Chondrocyte (in vitro differentiated cells): Measurements from ENCODE around the gene MOXD1. TPM values are rescaled to one million over a fixed set of nuclear protein-coding genes. Genes with fewer than 3 reads are reported as not detected.
A peak's percentile ranks its signal among the peaks of the same experiment; 100 is the strongest.

Experiments
- DNase-seq: peaks from one replicate; pipeline ENCODE4 v3.0.0; 2021; ENCODE audit warnings: mixed read lengths, low spot score
- H3K27ac Mint-ChIP-seq: one replicate; pipeline ENCODE4 v1.8.0; 2021; ENCODE audit warnings: mild to moderate bottlenecking, moderate library complexity, mixed read lengths; ENCODE audit not compliant: unreplicated experiment
- H3K27me3 Mint-ChIP-seq: 2 replicates; pipeline ENCODE4 v1.8.0; 2021; ENCODE audit warnings: low read depth, mixed read lengths
- H3K36me3 Mint-ChIP-seq: 2 replicates; pipeline ENCODE4 v1.8.0; 2021; ENCODE audit warnings: low read depth, mixed read lengths
- H3K4me1 Mint-ChIP-seq: 2 replicates; pipeline ENCODE4 v1.8.0; 2021; ENCODE audit warnings: low read depth, mild to moderate bottlenecking, mixed read lengths
- H3K4me3 Mint-ChIP-seq: one replicate; pipeline ENCODE4 v1.8.0; 2021; ENCODE audit warnings: mild to moderate bottlenecking, moderate library complexity, mixed read lengths; ENCODE audit not compliant: unreplicated experiment
- H3K9me3 Mint-ChIP-seq: 2 replicates; pipeline ENCODE4 v1.8.0; 2021; ENCODE audit warnings: low read depth, mixed read lengths
- total RNA-seq: library from RNA; stranded (reverse); gene quantifications from 3 replicates; pipeline ENCODE4 v1.2.1, GENCODE V29; 2021
- TF ChIP-seq, protein P1 (sequence below): fragments of 200-600 bp; sonication (generic); IDR thresholded peaks from 2 replicates; pipeline ENCODE4 v1.5.0; 2021; ENCODE audit warnings: antibody characterized with exemption, mild to moderate bottlenecking, moderate library complexity

MOXD1 gene
- total RNA-seq, 1 donor from 2014 or later, result 9.0 TPM

DNA sequence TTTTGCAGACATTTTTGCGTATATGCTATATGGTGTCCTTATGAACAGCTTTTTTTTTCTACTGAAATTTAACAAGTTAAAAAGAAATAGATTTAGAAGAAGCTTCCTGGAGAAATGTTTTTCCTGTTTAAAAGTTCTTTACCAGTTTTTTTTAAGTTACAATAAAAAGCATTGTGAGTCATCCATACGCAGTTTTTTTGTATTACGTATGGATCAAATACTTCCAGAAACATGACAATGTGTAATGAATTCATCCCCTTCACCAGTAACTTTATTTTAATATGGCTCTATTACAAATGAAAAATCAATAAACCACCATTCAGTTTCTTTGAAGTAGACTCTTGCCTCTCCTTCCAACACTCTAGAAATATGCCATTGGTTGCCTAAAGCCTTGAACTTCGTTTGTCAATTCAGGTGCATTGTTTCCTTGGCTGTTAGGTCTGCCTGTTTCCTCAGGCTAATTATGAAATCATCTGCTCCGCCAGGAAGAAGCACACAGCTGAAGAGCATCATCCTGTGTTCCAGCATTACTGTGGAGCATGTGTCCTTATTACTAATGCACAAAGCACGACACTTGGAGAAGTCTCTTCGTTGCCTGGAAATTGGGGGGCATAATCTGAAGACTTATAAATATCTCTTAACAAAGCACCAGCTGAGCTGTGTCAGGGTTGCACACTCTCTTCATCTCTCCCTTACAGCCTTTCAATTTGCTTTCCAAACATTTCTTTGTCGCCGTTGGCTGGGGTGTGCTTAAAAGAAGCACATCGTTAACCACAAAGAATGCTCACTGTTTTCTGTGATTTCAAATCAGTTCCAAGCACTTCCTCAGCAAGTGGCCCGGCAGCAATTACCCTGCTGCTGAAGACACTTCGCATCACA is 9.6 kb downstream of the MOXD1 start:
- DNase-seq, result no peak

DNA sequence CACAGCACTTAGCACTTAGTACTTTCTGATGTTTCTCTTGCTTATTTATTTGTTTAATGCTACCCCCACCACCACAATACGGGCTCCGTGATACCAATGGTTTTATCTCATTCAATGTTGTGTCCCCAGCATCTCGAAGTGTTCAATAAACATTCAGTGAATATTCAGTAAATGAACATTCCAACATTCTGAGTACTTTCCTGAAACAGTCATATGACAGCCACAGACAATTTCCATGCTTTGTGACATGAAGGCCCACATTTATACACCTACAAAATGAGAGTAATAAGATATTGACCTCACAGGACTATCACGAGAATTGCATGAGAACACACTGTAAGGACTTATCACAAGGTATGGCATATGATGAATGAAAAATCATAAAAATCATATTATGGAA is 10.8 kb downstream of the MOXD1 start:
- TF ChIP-seq, protein P1, sequence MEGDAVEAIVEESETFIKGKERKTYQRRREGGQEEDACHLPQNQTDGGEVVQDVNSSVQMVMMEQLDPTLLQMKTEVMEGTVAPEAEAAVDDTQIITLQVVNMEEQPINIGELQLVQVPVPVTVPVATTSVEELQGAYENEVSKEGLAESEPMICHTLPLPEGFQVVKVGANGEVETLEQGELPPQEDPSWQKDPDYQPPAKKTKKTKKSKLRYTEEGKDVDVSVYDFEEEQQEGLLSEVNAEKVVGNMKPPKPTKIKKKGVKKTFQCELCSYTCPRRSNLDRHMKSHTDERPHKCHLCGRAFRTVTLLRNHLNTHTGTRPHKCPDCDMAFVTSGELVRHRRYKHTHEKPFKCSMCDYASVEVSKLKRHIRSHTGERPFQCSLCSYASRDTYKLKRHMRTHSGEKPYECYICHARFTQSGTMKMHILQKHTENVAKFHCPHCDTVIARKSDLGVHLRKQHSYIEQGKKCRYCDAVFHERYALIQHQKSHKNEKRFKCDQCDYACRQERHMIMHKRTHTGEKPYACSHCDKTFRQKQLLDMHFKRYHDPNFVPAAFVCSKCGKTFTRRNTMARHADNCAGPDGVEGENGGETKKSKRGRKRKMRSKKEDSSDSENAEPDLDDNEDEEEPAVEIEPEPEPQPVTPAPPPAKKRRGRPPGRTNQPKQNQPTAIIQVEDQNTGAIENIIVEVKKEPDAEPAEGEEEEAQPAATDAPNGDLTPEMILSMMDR, result no peak

More for the DNA sequence above, 9.6 kb downstream of the MOXD1 start:
- no peaks in the 10 kb centered on the region for H3K27me3 Mint-ChIP-seq
- peaks cover 24% of the 10 kb centered on the region for H3K9me3 Mint-ChIP-seq
- TF ChIP-seq, protein P1, result no peak
- peak overlapping the region; percentile 57 for H3K27ac Mint-ChIP-seq
- H3K4me3 Mint-ChIP-seq, result peak overlapping the region; percentile 21
- peaks cover 13% of the 10 kb centered on the region for H3K36me3 Mint-ChIP-seq
- H3K4me1 Mint-ChIP-seq, result peaks cover 24% of the 10 kb centered on the region

DNA sequence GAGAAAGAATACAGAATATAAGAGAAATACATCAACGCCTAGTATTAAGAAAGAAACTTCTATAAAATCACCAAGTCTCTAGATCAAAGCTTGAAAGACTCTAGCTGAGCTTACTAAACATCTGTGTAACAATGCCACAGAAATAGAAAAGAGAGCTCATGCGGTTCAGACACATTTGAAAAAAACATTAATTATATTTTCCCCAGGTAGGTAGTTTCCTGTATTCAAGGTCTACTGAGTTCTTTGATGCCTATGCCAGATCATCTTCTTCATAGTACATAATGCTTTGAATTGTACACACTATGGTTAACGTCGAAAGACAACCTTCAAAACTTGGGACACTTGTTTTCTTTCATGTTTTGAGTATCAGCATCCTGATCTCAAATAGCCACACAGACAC is 11.3 kb downstream of the MOXD1 start:
- H3K27ac Mint-ChIP-seq, result no peak overlapping the region
- H3K27me3 Mint-ChIP-seq, result no peaks in the 10 kb centered on the region
- peaks cover 12% of the 10 kb centered on the region for H3K9me3 Mint-ChIP-seq
- TF ChIP-seq, protein P1, result no peak
- H3K4me1 Mint-ChIP-seq, result peaks cover 24% of the 10 kb centered on the region
- DNase-seq, result no peak
- peaks cover 11% of the 10 kb centered on the region for H3K36me3 Mint-ChIP-seq
- H3K4me3 Mint-ChIP-seq, result no peak overlapping the region

More for the DNA sequence above, 10.8 kb downstream of the MOXD1 start:
- H3K27ac Mint-ChIP-seq, result no peak overlapping the region
- peaks cover 13% of the 10 kb centered on the region for H3K36me3 Mint-ChIP-seq
- no peak for DNase-seq
- H3K4me3 Mint-ChIP-seq, result no peak overlapping the region
- peaks cover 24% of the 10 kb centered on the region for H3K4me1 Mint-ChIP-seq
- H3K9me3 Mint-ChIP-seq, result peaks cover 16% of the 10 kb centered on the region
- no peaks in the 10 kb centered on the region for H3K27me3 Mint-ChIP-seq

DNA sequence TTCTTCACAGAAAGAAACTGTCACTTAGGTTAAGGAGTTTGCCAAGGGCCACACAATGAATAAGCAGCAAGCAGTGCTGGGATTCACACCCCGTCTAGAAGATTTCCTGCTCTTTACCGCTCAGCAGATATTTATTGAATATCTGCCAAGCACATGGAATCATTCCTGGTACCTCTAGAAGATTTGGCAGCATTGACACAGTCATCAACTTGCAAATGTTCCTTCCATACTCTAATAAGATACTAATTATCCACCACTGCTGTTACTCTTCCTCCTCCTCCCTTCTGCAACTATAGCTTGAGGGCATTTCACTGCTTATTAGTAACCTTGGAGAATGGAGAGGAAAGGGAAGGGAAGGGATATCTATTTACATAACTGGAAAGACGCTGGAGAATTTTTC is 13.0 kb downstream of the MOXD1 start:
- H3K36me3 Mint-ChIP-seq, result peaks cover 2% of the 10 kb centered on the region
- H3K27ac Mint-ChIP-seq, result no peak overlapping the region
- no peak overlapping the region for H3K4me3 Mint-ChIP-seq
- H3K27me3 Mint-ChIP-seq, result no peaks in the 10 kb centered on the region
- TF ChIP-seq, protein P1, result no peak
- H3K4me1 Mint-ChIP-seq, result peaks cover 24% of the 10 kb centered on the region
- H3K9me3 Mint-ChIP-seq, result no peaks in the 10 kb centered on the region
- DNase-seq, result no peak

DNA sequence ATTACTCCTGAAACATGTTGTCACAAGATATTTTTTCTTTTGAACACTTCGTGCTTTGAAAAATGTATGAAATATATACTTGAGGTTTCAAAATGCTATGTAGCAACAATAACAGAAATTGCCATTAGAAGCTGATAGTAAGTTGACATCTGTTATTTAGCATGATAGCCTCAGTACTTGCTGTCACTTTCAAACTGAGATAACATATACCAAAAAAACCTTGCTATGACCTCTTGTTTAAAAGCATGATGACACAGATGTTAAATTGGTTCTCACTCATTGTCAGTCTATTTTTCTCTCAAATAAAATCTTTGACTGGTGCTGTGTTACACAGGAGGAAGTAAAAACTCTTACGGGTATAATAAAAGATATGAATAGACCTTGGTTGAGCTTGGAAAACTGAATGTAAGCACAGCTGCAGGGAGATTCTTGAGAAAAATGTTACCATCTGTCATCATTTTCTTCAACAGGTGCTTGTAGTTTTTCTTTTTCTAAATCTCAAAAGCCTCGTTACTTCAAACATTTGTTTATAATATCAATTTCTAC is 18.6 kb downstream of the MOXD1 start:
- Mint-ChIP-seq H3K4me1 (no peaks in the 10 kb centered on the region), H3K27me3 (no peaks in the 10 kb centered on the region), H3K27ac (no peak overlapping the region), H3K36me3 (peaks cover 6% of the 10 kb centered on the region), H3K9me3 (peaks cover 16% of the 10 kb centered on the region), H3K4me3 (no peak overlapping the region)
- DNase-seq, result no peak
- TF ChIP-seq, protein P1, result no peak
